Panc1 (cell line): ENCODE measurements around the gene PLCB4. TPM values are rescaled to one million over a fixed set of nuclear protein-coding genes. Genes with fewer than 3 reads are reported as not detected.

Experiments used
- ATAC-seq: fragments of 200-7000 bp; cut with Tn5 transposase; 2 replicates; pipeline ENCODE4 v1.9.1; 2020; ENCODE audit warnings: mild to moderate bottlenecking, moderate library complexity
- BruUV-seq: library from RNA; stranded (reverse); fragments of 400-500 nt; replicated peaks from 2 replicates; lab custom pipeline; 2021; lab: Mats Ljungman, UMichigan
- CTCF ChIA-PET: fragments of 300-600 bp; sonication (Branson Sonifier 250); formaldehyde crosslinking; loops from one replicate; lab custom pipeline; 2022; ENCODE audit warnings: antibody characterized with exemption; lab: Charles Lee
- POLR2A ChIA-PET: fragments of 300-600 bp; sonication (Branson Sonifier 250); formaldehyde crosslinking; loops from one replicate; lab custom pipeline; 2022; ENCODE audit warnings: antibody characterized with exemption; lab: Charles Lee
- DNase-seq: peaks from one replicate; pipeline ENCODE4 v3.0.0-alpha.2; 2010; ENCODE audit warnings: low read depth, low spot score
- H3K27ac ChIP-seq: 2 replicates; pipeline ENCODE4 v1.5.1; 2011; ENCODE audit warnings: mild to moderate bottlenecking, low read length, inconsistent platforms
- H3K27me3 ChIP-seq: fragments of 200-500 bp; sonication (Bioruptor generic); 2 replicates; pipeline ENCODE4 v1.6.0; 2014; ENCODE audit warnings: low read length, inconsistent platforms; ENCODE audit not compliant: control insufficient read depth, insufficient read depth
- H3K36me3 ChIP-seq: fragments of 200-500 bp; sonication (Bioruptor generic); 2 replicates; pipeline ENCODE4 v1.5.1; 2014; ENCODE audit warnings: inconsistent platforms, mild to moderate bottlenecking, low read length, moderate library complexity; ENCODE audit not compliant: control insufficient read depth, insufficient read depth
- H3K4me1 ChIP-seq: 2 replicates; pipeline ENCODE4 v1.5.1; 2011; ENCODE audit warnings: inconsistent platforms, mild to moderate bottlenecking, low read length, moderate library complexity; ENCODE audit not compliant: control insufficient read depth, insufficient read depth
- H3K4me3 ChIP-seq, 2 experiments: 2 replicates each; pipeline ENCODE4 v1.5.1; 2011 to 2012; ENCODE audit warnings: low read depth in 2 of 2, low read length in 2 of 2, mild to moderate bottlenecking in 2 of 2, inconsistent platforms in 1 of 2, moderate library complexity in 1 of 2
- H3K9me3 ChIP-seq: fragments of 200-500 bp; sonication (Bioruptor generic); 2 replicates; pipeline ENCODE4 v1.5.1; 2014; ENCODE audit warnings: low read depth, mild to moderate bottlenecking, inconsistent platforms, low read length, moderate library complexity; ENCODE audit not compliant: control insufficient read depth, insufficient read depth
- CTCF ChIP-seq: fragments of 450-650 bp; IDR thresholded peaks from 2 replicates; pipeline ENCODE4 v1.5.1; 2017; ENCODE audit warnings: mild to moderate bottlenecking
- POLR2AphosphoS5 ChIP-seq: IDR thresholded peaks from 2 replicates; pipeline ENCODE4 v1.6.1; 2012; ENCODE audit warnings: mild to moderate bottlenecking, low read depth, low read length, moderate library complexity
- REST ChIP-seq, 2 experiments: IDR thresholded peaks; 2 replicates each; pipeline ENCODE4 v1.6.1; 2011 to 2012; ENCODE audit warnings: low read depth in 2 of 2, control low read depth in 1 of 2, low read length in 1 of 2, mild to moderate bottlenecking in 1 of 2, moderate library complexity in 1 of 2; ENCODE audit not compliant: insufficient read depth in 1 of 2
- SIN3A ChIP-seq: IDR thresholded peaks from 2 replicates; pipeline ENCODE4 v1.6.1; 2012; ENCODE audit warnings: low read depth, mild to moderate bottlenecking, low read length, moderate library complexity, borderline replicate concordance; ENCODE audit not compliant: insufficient read depth
- TCF7L2 ChIP-seq: IDR thresholded peaks from 2 replicates; pipeline ENCODE4 v1.6.1; 2011; ENCODE audit warnings: mild to moderate bottlenecking, low read depth, low read length, inconsistent platforms
- in situ Hi-C: cut with HindIII; loops from 2 replicates; pipeline ENCODE4 v1.10.0; 2016; ENCODE audit warnings: low sequenced_read_pairs, low pct_unique_long_range_greater_than_20kb
- intact Hi-C: fragments of 100-400 bp; cut with micrococcal nuclease; formaldehyde crosslinking; loops from one replicate; pipeline ENCODE4 v1.10.0; 2022; ENCODE audit not compliant: unreplicated experiment
- total RNA-seq: library from RNA; stranded (reverse); gene quantifications from one replicate; pipeline ENCODE4 v1.2.1, GENCODE V29; 2021; ENCODE audit not compliant: unreplicated experiment

Gene PLCB4
- total RNA-seq, 1 experiment from 2014 or later = 1.5 TPM

GRCh38 chr20:9353180-9353915 is 284.5 kb downstream of the PLCB4 start:
- no peak overlapping the region for H3K4me3 ChIP-seq
- ChIA-PET POLR2A (no interaction called here), CTCF (no interaction called here)
- DNase-seq (no peak), ATAC-seq (no peak)
- no peaks in the 10 kb centered on the region for H3K27me3 ChIP-seq
- TF ChIP-seq SIN3A (no peak), REST (IDR thresholded peaks at IDR 0.05; ENCODE audit: insufficient read depth in 1 of 2, low read depth in 2 of 2, low read length in 1 of 2) (no peak), TCF7L2 (no peak), CTCF (no peak), POLR2AphosphoS5 (no peak)
- H3K9me3 ChIP-seq = no peaks in the 10 kb centered on the region
- no TSS peak for BruUV-seq
- no peaks in the 10 kb centered on the region for H3K4me1 ChIP-seq
- H3K36me3 ChIP-seq = no peaks in the 10 kb centered on the region
- intact Hi-C loops = loop anchor here (10.0 kb wide), 1 partner anchor 559 kb away; no protein-coding TSS in a partner anchor
- no peak overlapping the region for H3K27ac ChIP-seq
- in situ Hi-C loops = no loop called here

GRCh38 chr20:9353916-9354276 is 285.0 kb downstream of the PLCB4 start:
- TF ChIP-seq POLR2AphosphoS5 = no peak
- TF ChIP-seq TCF7L2 = no peak
- TF ChIP-seq SIN3A = no peak
- TF ChIP-seq CTCF = no peak
- TF ChIP-seq REST (IDR thresholded peaks at IDR 0.05; ENCODE audit: insufficient read depth in 1 of 2, low read depth in 2 of 2, low read length in 1 of 2) = no peak
- no peaks in the 10 kb centered on the region for H3K9me3 ChIP-seq
- no TSS peak for BruUV-seq
- in situ Hi-C loops = no loop called here
- DNase-seq (no peak), ATAC-seq (no peak)
- no peaks in the 10 kb centered on the region for H3K36me3 ChIP-seq
- no peaks in the 10 kb centered on the region for H3K4me1 ChIP-seq
- H3K27me3 ChIP-seq = no peaks in the 10 kb centered on the region
- ChIA-PET CTCF (no interaction called here), POLR2A (no interaction called here)
- H3K27ac ChIP-seq = no peak overlapping the region
- intact Hi-C loops = loop anchor here (10.0 kb wide), 1 partner anchor 559 kb away; no protein-coding TSS in a partner anchor
- H3K4me3 ChIP-seq = no peak overlapping the region
